ENCODE data around the gene DFFA. TPM values are rescaled to one million over a fixed set of nuclear protein-coding genes. Genes with fewer than 3 reads are reported as not detected.

Gene DFFA
- total and polyA plus RNA-seq, 2 donors (not counting 3 experiments of a cell fraction or from before 2014, with no cell fraction given) = 30.0 to 44.5 TPM

- ChIA-PET CTCF (interaction anchor here (1.2 to 1.7 kb wide), 2 partner anchors 11 to 14 kb away, joined by 3 to 4 read pairs; partner anchors contain the start of gene CENPS), POLR2A (no interaction called here)
- no TSS peak for BruUV-seq (replicated peaks)
- H2AFZ ChIP-seq (ENCODE audit: low read depth, low read length) = no peak overlapping the region
- no peak overlapping the region for H3K27ac ChIP-seq (ENCODE audit: insufficient read depth, low read depth, low read length)
- no peak overlapping the region for H3K4me3 ChIP-seq (replicated peaks in 1 of 3; ENCODE audit: insufficient read depth in 1 of 3, low read depth in 1 of 3, low read length in 3 of 3)
- no peaks in the 10 kb centered on the region for H3K4me1 ChIP-seq (ENCODE audit: control insufficient read depth, extremely low read depth, insufficient read depth, low read length)
- no peaks in the 10 kb centered on the region for H3K9me1 ChIP-seq (replicated peaks; ENCODE audit: control insufficient read depth, extremely low read depth, insufficient read depth, low read length)
- no peak for TF ChIP-seq GATA2 (IDR thresholded peaks at IDR 0.05; ENCODE audit: insufficient read depth, insufficient read length, low read depth, low read length)
- no peaks in the 10 kb centered on the region for H3K9me3 ChIP-seq (replicated peaks; ENCODE audit: control insufficient read depth, insufficient read depth, low read length)
- no peaks in the 10 kb centered on the region for H3K36me3 ChIP-seq (ENCODE audit: control insufficient read depth in 2 of 2, extremely low read depth in 1 of 2, insufficient read depth in 2 of 2, low read length in 2 of 2)
- intact Hi-C loops (cut with micrococcal nuclease) = no loop called here
- FAIRE-seq (no peak), DNase-seq (ENCODE audit: low read depth, low spot score) (no peak)
- dilution Hi-C loops (cut with MboI; ENCODE audit: extremely low pct_ligation_motif_present, low sequenced_read_pairs) = no loop called here
- H4K20me1 ChIP-seq (replicated peaks; ENCODE audit: control insufficient read depth, extremely low read depth, insufficient read depth, low read length) = no peaks in the 10 kb centered on the region
- no peaks in the 10 kb centered on the region for H3K79me2 ChIP-seq (ENCODE audit: control insufficient read depth, insufficient read depth, low read length)
- no peak overlapping the region for H3K9ac ChIP-seq (replicated peaks; ENCODE audit: extremely low read depth, insufficient read depth, low read length)
- H3K4me2 ChIP-seq (ENCODE audit: insufficient read depth, low read length) = no peak overlapping the region
- H3K27me3 ChIP-seq (ENCODE audit: control insufficient read depth in 2 of 2, insufficient read depth in 2 of 2, low read length in 2 of 2) = no peaks in the 10 kb centered on the region
These were observed 28.1 kb downstream of the DFFA start for GRCh38 chr1:10444248-10444647.

GRCh38 chr1:10440794-10441193 lies 31.5 kb downstream of the DFFA start:
- CTCF ChIA-PET = no interaction called here
- TF ChIP-seq MAX (IDR thresholded peaks at IDR 0.05; ENCODE audit: insufficient read depth, insufficient read length) (no peak), JUN (IDR thresholded peaks at IDR 0.05; ENCODE audit: borderline replicate concordance, insufficient read depth, insufficient read length, low read depth) (no peak), CTCF (IDR thresholded peaks at IDR 0.05; ENCODE audit: extremely low read depth in 1 of 2, insufficient read depth in 1 of 2, low read depth in 1 of 2, low read length in 2 of 2) (no peak)
- FAIRE-seq = no peak

More at GRCh38 chr1:10440794-10441193, 31.5 kb downstream of the DFFA start:
- Histone ChIP-seq H3K27me3 (ENCODE audit: control insufficient read depth in 2 of 2, insufficient read depth in 2 of 2, low read length in 2 of 2) (no peaks in the 10 kb centered on the region), H4K20me1 (replicated peaks; ENCODE audit: control insufficient read depth, extremely low read depth, insufficient read depth, low read length) (no peaks in the 10 kb centered on the region), H3K36me3 (ENCODE audit: control insufficient read depth in 2 of 2, extremely low read depth in 1 of 2, insufficient read depth in 2 of 2, low read length in 2 of 2) (no peaks in the 10 kb centered on the region), H3K4me1 (ENCODE audit: control insufficient read depth, extremely low read depth, insufficient read depth, low read length) (no peaks in the 10 kb centered on the region), H3K9me3 (replicated peaks; ENCODE audit: control insufficient read depth, insufficient read depth, low read length) (no peaks in the 10 kb centered on the region), H3K9ac (replicated peaks; ENCODE audit: extremely low read depth, insufficient read depth, low read length) (no peak overlapping the region), H3K9me1 (replicated peaks; ENCODE audit: control insufficient read depth, extremely low read depth, insufficient read depth, low read length) (no peaks in the 10 kb centered on the region), H2AFZ (ENCODE audit: low read depth, low read length) (no peak overlapping the region), H3K27ac (ENCODE audit: insufficient read depth, low read depth, low read length) (no peak overlapping the region), H3K4me2 (ENCODE audit: insufficient read depth, low read length) (no peak overlapping the region), H3K79me2 (ENCODE audit: control insufficient read depth, insufficient read depth, low read length) (no peaks in the 10 kb centered on the region), H3K4me3 (replicated peaks in 1 of 3; ENCODE audit: insufficient read depth in 1 of 3, low read depth in 1 of 3, low read length in 3 of 3) (no peak overlapping the region)
- dilution Hi-C loops (cut with MboI; ENCODE audit: extremely low pct_ligation_motif_present, low sequenced_read_pairs) (no loop called here), intact Hi-C loops (cut with micrococcal nuclease) (no loop called here)
- POLR2A ChIA-PET = no interaction called here
- no peak for DNase-seq (ENCODE audit: low read depth, low spot score)
- BruUV-seq (replicated peaks) = no TSS peak
